GM19025 (cell line): ENCODE results near the gene PDZD2.

ENCODE experiments used
- ATAC-seq: cut with Tn5 transposase; IDR thresholded peaks from one replicate; pipeline ENCODE4 v1.9.1; 2021; ENCODE audit warnings: mild to moderate bottlenecking, low read depth, moderate library complexity; ENCODE audit not compliant: unreplicated experiment

Gene PDZD2

GRCh38 chr5:32143617-32144377 lies 504.9 kb downstream of the PDZD2 start:
- ATAC-seq: no peak

DNA sequence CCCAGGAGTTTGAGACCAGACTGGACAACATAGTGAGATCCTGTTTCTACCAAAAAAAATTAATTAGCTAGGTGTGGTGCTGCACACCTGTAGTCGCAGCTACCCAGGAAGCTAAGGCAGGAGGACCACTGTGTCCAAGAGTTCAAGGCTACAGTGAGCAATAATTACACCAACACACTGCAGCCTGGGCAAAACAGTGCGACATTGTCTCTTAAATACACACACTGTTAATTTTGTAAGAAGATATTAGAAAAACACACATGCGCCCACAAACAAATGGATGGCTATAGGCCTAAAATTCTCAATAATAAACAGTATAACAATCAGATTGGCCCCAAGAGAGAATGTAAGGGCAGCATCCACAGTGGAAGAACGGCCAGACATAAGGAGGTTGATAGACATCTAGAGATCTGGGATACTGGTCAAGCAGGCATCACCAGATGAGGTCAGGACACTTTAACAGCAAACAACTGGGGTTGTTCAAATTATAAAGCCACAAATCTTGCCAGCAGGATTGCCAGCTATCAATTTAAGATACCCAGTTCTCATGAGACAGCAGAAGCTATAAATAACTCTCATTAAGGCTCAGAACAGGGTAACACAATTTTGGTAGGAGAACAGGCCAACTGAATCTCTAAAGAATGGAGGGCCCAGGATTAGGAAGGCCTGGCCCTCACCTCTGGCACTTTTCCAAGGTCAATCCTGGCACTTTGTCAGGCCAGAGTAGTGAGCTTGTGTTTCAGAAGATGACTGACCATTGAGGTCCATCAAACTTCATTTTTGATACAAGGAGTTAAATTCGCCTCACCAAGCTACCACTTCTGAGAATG lies 505.7 kb downstream of the PDZD2 start:
- no peak for ATAC-seq

DNA sequence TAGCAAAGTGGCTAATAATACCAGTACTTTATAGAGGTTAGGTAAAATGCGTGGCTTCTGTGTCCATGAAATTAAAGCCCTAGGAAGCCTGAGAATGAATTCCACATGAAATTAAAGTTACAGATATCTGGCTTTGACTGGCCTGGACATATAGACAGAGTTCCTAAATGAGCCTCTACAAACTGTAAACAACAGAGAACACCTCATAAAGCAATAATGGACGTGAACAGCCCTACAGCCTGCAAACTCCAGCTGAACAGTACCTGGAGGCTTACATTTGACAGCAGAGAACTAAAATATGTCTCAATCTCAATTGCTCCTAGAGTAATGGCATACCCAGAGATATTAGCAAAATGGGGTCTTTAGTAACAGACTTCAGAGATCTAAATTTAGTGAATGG lies 506.4 kb downstream of the PDZD2 start:
- no peak for ATAC-seq

GRCh38 chr5:32147236-32147635 lies 508.3 kb downstream of the PDZD2 start:
- no peak for ATAC-seq

GRCh38 chr5:32147959-32148358 lies 509.0 kb downstream of the PDZD2 start:
- no peak for ATAC-seq

DNA sequence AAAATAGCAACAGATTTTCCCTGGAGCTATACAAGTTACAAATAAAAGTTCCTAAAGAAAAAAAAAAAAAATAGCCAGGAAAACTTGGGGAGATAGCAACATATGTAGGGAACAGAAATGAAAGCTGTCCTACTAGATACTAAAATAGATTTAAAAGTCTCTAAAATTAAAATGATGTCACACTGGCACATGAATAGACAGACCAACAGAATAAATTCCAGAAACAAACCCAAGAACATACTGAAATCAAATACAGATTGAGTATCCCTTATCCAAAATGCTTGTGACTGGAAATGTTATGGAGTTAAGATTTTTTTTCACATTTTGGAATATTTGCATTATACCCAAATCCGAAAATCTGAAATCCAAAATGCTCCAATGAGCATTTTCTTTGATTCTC lies 511.4 kb downstream of the PDZD2 start:
- ATAC-seq: no peak

DNA sequence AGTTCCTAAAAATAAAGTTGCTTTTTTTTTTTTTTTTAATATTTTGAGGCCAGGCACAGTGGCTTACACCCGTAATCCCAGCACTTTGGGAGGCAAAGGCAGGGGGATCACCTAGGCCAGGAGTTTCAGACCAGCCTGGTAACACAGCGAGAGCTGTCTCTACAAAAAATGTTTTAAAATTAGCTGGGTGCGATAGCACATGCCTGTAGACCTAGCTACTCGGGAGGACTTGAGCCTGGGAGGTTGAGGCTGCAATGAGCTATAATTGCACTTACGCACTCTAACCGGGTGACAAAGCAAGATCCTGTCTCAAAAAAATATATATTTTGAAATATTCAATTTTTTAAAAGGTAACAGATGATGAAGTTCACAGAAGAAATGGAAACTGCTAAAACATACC lies 512.3 kb downstream of the PDZD2 start:
- no peak for ATAC-seq

DNA sequence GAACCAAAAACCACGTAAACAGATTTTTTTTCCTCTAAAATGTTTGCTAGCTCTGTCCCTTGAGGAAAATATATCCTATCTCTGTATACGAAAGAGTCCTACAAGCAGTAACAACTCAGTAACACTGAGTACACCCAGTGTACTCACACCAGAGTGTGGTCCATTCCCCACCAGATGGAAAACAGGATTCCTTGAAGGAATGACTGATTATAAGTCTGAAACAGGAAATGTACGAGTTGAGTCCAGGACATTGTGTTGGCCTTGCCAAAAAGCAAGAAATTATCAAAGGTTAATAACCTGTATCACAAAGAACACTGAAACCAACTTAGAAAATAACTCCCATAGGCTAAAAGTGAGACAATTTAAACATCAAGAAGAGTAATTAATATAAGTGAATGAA lies 514.8 kb downstream of the PDZD2 start:
- ATAC-seq: no peak

- no peak for ATAC-seq
These were observed 516.3 kb downstream of the PDZD2 start for GRCh38 chr5:32155211-32155610.

DNA sequence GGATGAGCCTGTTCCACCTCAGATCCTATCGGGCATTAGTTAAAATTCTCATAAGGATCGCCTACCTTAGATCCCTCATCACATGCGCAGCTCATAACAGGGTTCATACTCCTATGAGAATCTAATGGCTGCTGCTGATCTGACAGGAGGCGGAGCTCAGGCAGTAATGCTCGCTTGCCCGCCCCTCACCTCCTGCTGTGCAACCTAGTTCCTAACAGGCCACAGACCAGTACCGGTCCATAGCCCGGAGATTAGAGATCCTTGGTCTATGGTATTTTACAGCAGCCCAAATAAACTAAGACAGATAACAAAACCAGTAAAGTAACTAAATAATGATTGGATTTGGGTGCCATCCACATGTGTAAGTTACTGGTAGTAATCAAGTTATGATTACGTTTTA lies 517.7 kb downstream of the PDZD2 start:
- ATAC-seq: no peak

DNA sequence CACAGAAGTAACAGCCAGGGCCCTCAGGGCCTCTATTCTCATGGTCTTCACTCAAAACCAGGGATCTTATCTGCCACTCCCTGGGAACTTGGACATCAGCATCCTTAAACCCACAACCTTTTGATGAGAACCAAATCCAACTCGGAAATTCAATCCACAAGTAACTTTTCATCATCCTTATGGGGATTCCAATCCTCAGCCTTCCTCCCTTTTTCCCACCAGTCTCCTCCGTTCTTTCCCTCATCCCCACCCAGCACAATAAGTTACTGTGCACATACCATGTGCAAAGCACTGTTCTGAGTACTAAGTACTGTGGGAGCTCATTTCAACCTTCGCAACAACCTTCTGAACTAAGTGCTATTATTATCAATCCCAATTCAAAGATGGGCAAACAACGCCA lies 518.1 kb downstream of the PDZD2 start:
- ATAC-seq: no peak

DNA sequence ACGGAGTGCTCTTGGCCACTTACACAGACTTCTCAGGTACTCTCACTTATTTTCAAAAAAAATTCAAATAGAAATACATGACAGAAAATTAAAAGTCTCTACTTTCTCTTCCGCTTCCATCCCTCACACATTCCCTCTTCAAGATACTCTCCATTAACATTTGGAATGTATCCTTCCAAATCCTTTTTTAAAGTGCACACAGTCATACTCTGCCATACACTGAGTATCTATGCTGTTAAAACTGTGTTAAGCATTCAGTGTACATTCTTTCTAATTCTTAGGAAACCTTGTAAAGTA lies 519.7 kb downstream of the PDZD2 start:
- ATAC-seq: no peak

- no peak for ATAC-seq
These were observed 520.6 kb downstream of the PDZD2 start for GRCh38 chr5:32159328-32160072.

DNA sequence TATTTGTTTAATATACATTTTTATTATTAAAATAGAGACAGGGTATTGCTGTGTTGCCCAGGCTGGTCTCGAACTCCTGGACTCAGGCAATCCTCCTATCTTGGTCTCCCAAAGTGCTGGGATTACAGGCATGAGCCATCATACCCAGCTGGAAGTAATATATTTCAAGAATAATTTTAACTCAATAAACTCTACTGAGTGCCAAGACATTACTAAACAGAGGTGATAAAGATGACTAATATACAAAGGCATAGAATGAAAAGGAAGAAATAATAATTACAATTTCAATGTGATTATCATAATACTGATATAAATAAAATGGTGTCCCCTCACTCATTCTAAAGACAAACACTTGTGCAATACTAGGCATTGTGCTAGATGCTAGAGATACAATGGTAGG lies 521.3 kb downstream of the PDZD2 start:
- no peak for ATAC-seq
